ENCODE results near the gene COL26A1.

COL26A1 gene

GRCh38 chr7:101531726-101532357 lies 169.2 kb downstream of the COL26A1 start:
- no peak overlapping the region for H3K27ac ChIP-seq (ENCODE audit: low read depth, low read length)
- H3K4me3 ChIP-seq (ENCODE audit: low read depth in 1 of 2, low read length in 2 of 2), result no peak overlapping the region
- no peak overlapping the region for H3K9ac ChIP-seq (ENCODE audit: low read depth in 1 of 2, low read length in 2 of 2)
- H3K4me1 ChIP-seq (ENCODE audit: control insufficient read depth in 1 of 2, insufficient read depth in 2 of 2, low read length in 2 of 2), result no peaks in the 10 kb centered on the region
- H3K36me3 ChIP-seq (ENCODE audit: control insufficient read depth in 1 of 2, insufficient read depth in 2 of 2, low read length in 2 of 2), result no peaks in the 10 kb centered on the region
- peaks cover 0 to 7% of the 10 kb centered on the region in 2 donors for H3K27me3 ChIP-seq (ENCODE audit: control insufficient read depth in 1 of 2, insufficient read depth in 2 of 2, low read length in 2 of 2)
- peaks cover 2% of the 10 kb centered on the region in 2 donors for H3K9me3 ChIP-seq (ENCODE audit: control insufficient read depth in 1 of 2, low read length in 2 of 2)

GRCh38 chr7:101532400-101533102 lies 169.9 kb downstream of the COL26A1 start:
- H3K9me3 ChIP-seq (ENCODE audit: control insufficient read depth in 1 of 2, low read length in 2 of 2), result peaks cover 2 to 3% of the 10 kb centered on the region in 2 donors
- H3K36me3 ChIP-seq (ENCODE audit: control insufficient read depth in 1 of 2, insufficient read depth in 2 of 2, low read length in 2 of 2), result no peaks in the 10 kb centered on the region
- no peaks in the 10 kb centered on the region for H3K4me1 ChIP-seq (ENCODE audit: control insufficient read depth in 1 of 2, insufficient read depth in 2 of 2, low read length in 2 of 2)
- no peak overlapping the region for H3K4me3 ChIP-seq (ENCODE audit: low read depth in 1 of 2, low read length in 2 of 2)
- no peak overlapping the region for H3K9ac ChIP-seq (ENCODE audit: low read depth in 1 of 2, low read length in 2 of 2)
- H3K27ac ChIP-seq (ENCODE audit: low read depth, low read length), result no peak overlapping the region
- peaks cover 0 to 7% of the 10 kb centered on the region in 2 donors for H3K27me3 ChIP-seq (ENCODE audit: control insufficient read depth in 1 of 2, insufficient read depth in 2 of 2, low read length in 2 of 2)

- no peaks in the 10 kb centered on the region for H3K36me3 ChIP-seq (ENCODE audit: control insufficient read depth in 1 of 2, insufficient read depth in 2 of 2, low read length in 2 of 2)
- H3K27me3 ChIP-seq (ENCODE audit: control insufficient read depth in 1 of 2, insufficient read depth in 2 of 2, low read length in 2 of 2), result peaks cover 0 to 7% of the 10 kb centered on the region in 2 donors
- no peaks in the 10 kb centered on the region for H3K4me1 ChIP-seq (ENCODE audit: control insufficient read depth in 1 of 2, insufficient read depth in 2 of 2, low read length in 2 of 2)
- peaks cover 2 to 3% of the 10 kb centered on the region in 2 donors for H3K9me3 ChIP-seq (ENCODE audit: control insufficient read depth in 1 of 2, low read length in 2 of 2)
- no peak overlapping the region for H3K9ac ChIP-seq (ENCODE audit: low read depth in 1 of 2, low read length in 2 of 2)
- no peak overlapping the region for H3K27ac ChIP-seq (ENCODE audit: low read depth, low read length)
- H3K4me3 ChIP-seq (ENCODE audit: low read depth in 1 of 2, low read length in 2 of 2), result no peak overlapping the region
Observed at GRCh38 chr7:101533103-101533465, 170.4 kb downstream of the COL26A1 start.

GRCh38 chr7:101534015-101534803 lies 171.5 kb downstream of the COL26A1 start:
- Histone ChIP-seq H3K4me1 (ENCODE audit: control insufficient read depth in 1 of 2, insufficient read depth in 2 of 2, low read length in 2 of 2) (no peaks in the 10 kb centered on the region), H3K9me3 (ENCODE audit: control insufficient read depth in 1 of 2, low read length in 2 of 2) (peaks cover 2 to 3% of the 10 kb centered on the region in 2 donors), H3K9ac (ENCODE audit: low read depth in 1 of 2, low read length in 2 of 2) (no peak overlapping the region), H3K27me3 (ENCODE audit: control insufficient read depth in 1 of 2, insufficient read depth in 2 of 2, low read length in 2 of 2) (peaks cover 0 to 7% of the 10 kb centered on the region in 2 donors), H3K27ac (ENCODE audit: low read depth, low read length) (no peak overlapping the region), H3K36me3 (ENCODE audit: control insufficient read depth in 1 of 2, insufficient read depth in 2 of 2, low read length in 2 of 2) (no peaks in the 10 kb centered on the region), H3K4me3 (ENCODE audit: low read depth in 1 of 2, low read length in 2 of 2) (no peak overlapping the region)

- peaks cover 0 to 3% of the 10 kb centered on the region in 2 donors for H3K9me3 ChIP-seq (ENCODE audit: control insufficient read depth in 1 of 2, low read length in 2 of 2)
Observed at GRCh38 chr7:101534873-101535272, 172.2 kb downstream of the COL26A1 start.

GRCh38 chr7:101535351-101535751 lies 172.7 kb downstream of the COL26A1 start:
- H3K4me3 ChIP-seq (ENCODE audit: low read depth in 1 of 2, low read length in 2 of 2), result no peak overlapping the region
- no peaks in the 10 kb centered on the region for H3K4me1 ChIP-seq (ENCODE audit: control insufficient read depth in 1 of 2, insufficient read depth in 2 of 2, low read length in 2 of 2)
- H3K9ac ChIP-seq (ENCODE audit: low read depth in 1 of 2, low read length in 2 of 2), result no peak overlapping the region
- no peaks in the 10 kb centered on the region for H3K36me3 ChIP-seq (ENCODE audit: control insufficient read depth in 1 of 2, insufficient read depth in 2 of 2, low read length in 2 of 2)
- H3K9me3 ChIP-seq (ENCODE audit: control insufficient read depth in 1 of 2, low read length in 2 of 2), result peaks cover 0 to 3% of the 10 kb centered on the region in 2 donors
- H3K27me3 ChIP-seq (ENCODE audit: control insufficient read depth in 1 of 2, insufficient read depth in 2 of 2, low read length in 2 of 2), result peaks cover 0 to 7% of the 10 kb centered on the region in 2 donors
- no peak overlapping the region for H3K27ac ChIP-seq (ENCODE audit: low read depth, low read length)

More at GRCh38 chr7:101534873-101535272, 172.2 kb downstream of the COL26A1 start:
- Histone ChIP-seq H3K4me1 (ENCODE audit: control insufficient read depth in 1 of 2, insufficient read depth in 2 of 2, low read length in 2 of 2) (no peaks in the 10 kb centered on the region), H3K27ac (ENCODE audit: low read depth, low read length) (no peak overlapping the region), H3K36me3 (ENCODE audit: control insufficient read depth in 1 of 2, insufficient read depth in 2 of 2, low read length in 2 of 2) (no peaks in the 10 kb centered on the region), H3K4me3 (ENCODE audit: low read depth in 1 of 2, low read length in 2 of 2) (no peak overlapping the region), H3K27me3 (ENCODE audit: control insufficient read depth in 1 of 2, insufficient read depth in 2 of 2, low read length in 2 of 2) (peaks cover 0 to 7% of the 10 kb centered on the region in 2 donors), H3K9ac (ENCODE audit: low read depth in 1 of 2, low read length in 2 of 2) (no peak overlapping the region)

- H3K9me3 ChIP-seq (ENCODE audit: control insufficient read depth in 1 of 2, low read length in 2 of 2), result peaks cover 0 to 3% of the 10 kb centered on the region in 2 donors
Observed at GRCh38 chr7:101536232-101536631, 173.6 kb downstream of the COL26A1 start.

GRCh38 chr7:101536668-101537067 lies 174.0 kb downstream of the COL26A1 start:
- H3K9me3 ChIP-seq (ENCODE audit: control insufficient read depth in 1 of 2, low read length in 2 of 2), result peaks cover 0 to 3% of the 10 kb centered on the region in 2 donors
- H3K9ac ChIP-seq (ENCODE audit: low read depth in 1 of 2, low read length in 2 of 2), result no peak overlapping the region
- H3K27me3 ChIP-seq (ENCODE audit: control insufficient read depth in 1 of 2, insufficient read depth in 2 of 2, low read length in 2 of 2), result peaks cover 0 to 7% of the 10 kb centered on the region in 2 donors
- H3K4me1 ChIP-seq (ENCODE audit: control insufficient read depth in 1 of 2, insufficient read depth in 2 of 2, low read length in 2 of 2), result no peaks in the 10 kb centered on the region
- no peak overlapping the region for H3K4me3 ChIP-seq (ENCODE audit: low read depth in 1 of 2, low read length in 2 of 2)
- no peaks in the 10 kb centered on the region for H3K36me3 ChIP-seq (ENCODE audit: control insufficient read depth in 1 of 2, insufficient read depth in 2 of 2, low read length in 2 of 2)
- H3K27ac ChIP-seq (ENCODE audit: low read depth, low read length), result no peak overlapping the region

More at GRCh38 chr7:101536232-101536631, 173.6 kb downstream of the COL26A1 start:
- H3K27ac ChIP-seq (ENCODE audit: low read depth, low read length), result no peak overlapping the region
- H3K36me3 ChIP-seq (ENCODE audit: control insufficient read depth in 1 of 2, insufficient read depth in 2 of 2, low read length in 2 of 2), result no peaks in the 10 kb centered on the region
- H3K4me3 ChIP-seq (ENCODE audit: low read depth in 1 of 2, low read length in 2 of 2), result no peak overlapping the region
- no peak overlapping the region for H3K9ac ChIP-seq (ENCODE audit: low read depth in 1 of 2, low read length in 2 of 2)
- no peaks in the 10 kb centered on the region for H3K4me1 ChIP-seq (ENCODE audit: control insufficient read depth in 1 of 2, insufficient read depth in 2 of 2, low read length in 2 of 2)
- peaks cover 0 to 7% of the 10 kb centered on the region in 2 donors for H3K27me3 ChIP-seq (ENCODE audit: control insufficient read depth in 1 of 2, insufficient read depth in 2 of 2, low read length in 2 of 2)

- Histone ChIP-seq H3K4me1 (ENCODE audit: control insufficient read depth in 1 of 2, insufficient read depth in 2 of 2, low read length in 2 of 2) (no peaks in the 10 kb centered on the region), H3K9me3 (ENCODE audit: control insufficient read depth in 1 of 2, low read length in 2 of 2) (peaks cover 0 to 3% of the 10 kb centered on the region in 2 donors), H3K9ac (ENCODE audit: low read depth in 1 of 2, low read length in 2 of 2) (no peak overlapping the region), H3K36me3 (ENCODE audit: control insufficient read depth in 1 of 2, insufficient read depth in 2 of 2, low read length in 2 of 2) (no peaks in the 10 kb centered on the region), H3K27me3 (ENCODE audit: control insufficient read depth in 1 of 2, insufficient read depth in 2 of 2, low read length in 2 of 2) (peaks cover 0 to 7% of the 10 kb centered on the region in 2 donors), H3K27ac (ENCODE audit: low read depth, low read length) (no peak overlapping the region), H3K4me3 (ENCODE audit: low read depth in 1 of 2, low read length in 2 of 2) (no peak overlapping the region)
Observed at GRCh38 chr7:101537205-101537604, 174.5 kb downstream of the COL26A1 start.
